ENCODE data around the gene DPAGT1.

GRCh38 chr11:119111361-119111925 is 9.8 kb upstream of the DPAGT1 start:
- TF ChIP-seq, protein P1, sequence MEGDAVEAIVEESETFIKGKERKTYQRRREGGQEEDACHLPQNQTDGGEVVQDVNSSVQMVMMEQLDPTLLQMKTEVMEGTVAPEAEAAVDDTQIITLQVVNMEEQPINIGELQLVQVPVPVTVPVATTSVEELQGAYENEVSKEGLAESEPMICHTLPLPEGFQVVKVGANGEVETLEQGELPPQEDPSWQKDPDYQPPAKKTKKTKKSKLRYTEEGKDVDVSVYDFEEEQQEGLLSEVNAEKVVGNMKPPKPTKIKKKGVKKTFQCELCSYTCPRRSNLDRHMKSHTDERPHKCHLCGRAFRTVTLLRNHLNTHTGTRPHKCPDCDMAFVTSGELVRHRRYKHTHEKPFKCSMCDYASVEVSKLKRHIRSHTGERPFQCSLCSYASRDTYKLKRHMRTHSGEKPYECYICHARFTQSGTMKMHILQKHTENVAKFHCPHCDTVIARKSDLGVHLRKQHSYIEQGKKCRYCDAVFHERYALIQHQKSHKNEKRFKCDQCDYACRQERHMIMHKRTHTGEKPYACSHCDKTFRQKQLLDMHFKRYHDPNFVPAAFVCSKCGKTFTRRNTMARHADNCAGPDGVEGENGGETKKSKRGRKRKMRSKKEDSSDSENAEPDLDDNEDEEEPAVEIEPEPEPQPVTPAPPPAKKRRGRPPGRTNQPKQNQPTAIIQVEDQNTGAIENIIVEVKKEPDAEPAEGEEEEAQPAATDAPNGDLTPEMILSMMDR (conservative IDR thresholded peaks at IDR 0.05): no peak
- TF ChIP-seq EZH2 (IDR thresholded peaks at IDR 0.05; ENCODE audit: low read depth): no peak

All from PC-9 (cell line).